ENCODE results near the gene OR6S1. TPM values are rescaled to one million over a fixed set of nuclear protein-coding genes. Genes with fewer than 3 reads are reported as not detected.

The OR6S1 gene
- total RNA-seq, 1 donor from 2014 or later, result not detected

Other genes with a start within 250 kb of the OR6S1 start
- 32.7 and 33.6 TPM in 2 replicates for gene TEP1, start 228.2 kb downstream of the OR6S1 start, total RNA-seq
- gene KLHL33, start 205.5 kb downstream of the OR6S1 start, total RNA-seq, result 0.07 TPM in 1 of 2 replicates, not detected in the other
- 66.0 and 66.5 TPM in 2 replicates for gene OSGEP, start 186.9 kb downstream of the OR6S1 start, total RNA-seq
- gene APEX1, start 186.5 kb downstream of the OR6S1 start, total RNA-seq, result 217 and 228 TPM in 2 replicates
- gene PIP4P1, start 180.3 kb downstream of the OR6S1 start, total RNA-seq, result 28.2 and 33.7 TPM in 2 replicates
- 133 and 137 TPM in 2 replicates for gene PNP, start 172.3 kb downstream of the OR6S1 start, total RNA-seq
- 0.16 and 0.21 TPM in 2 replicates for gene RNASE10, start 136.2 kb downstream of the OR6S1 start, total RNA-seq
- gene RNASE9, start 80.6 kb downstream of the OR6S1 start, total RNA-seq, result not detected in 2 replicates
- gene RNASE11, start 53.7 kb downstream of the OR6S1 start, total RNA-seq, result not detected in 2 replicates
- not detected in 2 replicates for gene RNASE12, start 50.3 kb downstream of the OR6S1 start, total RNA-seq
- 0.73 and 1.1 TPM in 2 replicates for gene RNASE4, start 42.9 kb upstream of the OR6S1 start, total RNA-seq
- gene ANG, start 47.1 kb upstream of the OR6S1 start, total RNA-seq, result 0.68 and 0.92 TPM in 2 replicates
- not detected in 2 replicates for gene EDDM3A, start 104.2 kb upstream of the OR6S1 start, total RNA-seq
- not detected in 2 replicates for gene EDDM3B, start 126.7 kb upstream of the OR6S1 start, total RNA-seq
- 0.91 and 0.94 TPM in 2 replicates for gene RNASE6, start 139.6 kb upstream of the OR6S1 start, total RNA-seq
- not detected in 2 replicates for gene RNASE1, start 161.2 kb upstream of the OR6S1 start, total RNA-seq
- not detected in 2 replicates for gene RNASE3, start 249.7 kb upstream of the OR6S1 start, total RNA-seq

Measured in activated T-helper 2 cell treated with anti-CD3 and anti-CD28 coated beads, Interferon-gamma antibody, Interleukin-2, Interleukin-4, amounts not matched to agents 10 μg/mL and 5 μg/mL and 100 μg/mL, durations not matched to agents 14 hours and 24 hours and 36 hours (primary cell).